ENCODE data around the gene CD8A.
"Not testable (repeated sequence)": the region's sequence is repeated elsewhere in the genome, so short reads cannot be mapped to it uniquely, and the experiment has no call there.

The CD8A gene

DNA sequence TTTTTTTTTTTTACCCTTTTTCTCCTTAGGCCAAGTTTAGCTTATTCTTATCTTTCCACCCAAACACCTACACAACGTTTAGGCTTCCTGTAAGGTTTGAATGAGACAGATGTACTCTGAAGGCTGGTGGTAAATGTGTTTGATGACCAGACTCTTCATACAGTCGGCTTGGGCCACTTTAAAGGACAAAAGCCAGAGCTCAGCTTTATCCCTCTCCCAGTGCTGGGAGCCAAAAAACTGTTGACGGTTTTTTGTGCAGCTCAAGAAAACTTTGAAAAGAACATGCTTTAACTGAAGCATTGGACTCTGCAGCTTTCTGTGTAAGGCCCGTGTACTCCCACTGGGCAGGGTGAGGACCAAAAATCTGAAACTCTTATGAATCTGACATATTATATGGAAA is 15.4 kb downstream of the CD8A start:
- DNase-seq, result no peak

DNA sequence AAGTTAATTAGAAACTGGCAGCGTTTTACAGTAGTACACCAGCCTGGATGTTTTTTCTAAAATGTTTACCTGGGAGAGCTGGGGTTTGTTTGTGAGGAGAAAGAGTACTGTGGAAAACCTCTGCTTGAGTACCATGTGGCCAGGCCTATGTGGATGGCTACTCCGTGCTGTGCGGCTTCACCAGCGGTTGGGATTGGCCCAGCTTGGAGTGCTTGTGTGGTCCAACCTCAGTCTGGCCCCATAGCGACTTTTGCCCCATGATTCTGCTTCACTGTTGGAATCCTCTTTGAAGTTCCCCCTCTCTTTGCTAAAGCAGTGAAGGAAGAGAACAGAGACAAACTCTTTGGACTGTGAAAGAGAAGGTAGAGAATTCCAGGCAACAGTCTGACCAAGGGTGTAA is 15.9 kb downstream of the CD8A start:
- no peak for DNase-seq

DNA sequence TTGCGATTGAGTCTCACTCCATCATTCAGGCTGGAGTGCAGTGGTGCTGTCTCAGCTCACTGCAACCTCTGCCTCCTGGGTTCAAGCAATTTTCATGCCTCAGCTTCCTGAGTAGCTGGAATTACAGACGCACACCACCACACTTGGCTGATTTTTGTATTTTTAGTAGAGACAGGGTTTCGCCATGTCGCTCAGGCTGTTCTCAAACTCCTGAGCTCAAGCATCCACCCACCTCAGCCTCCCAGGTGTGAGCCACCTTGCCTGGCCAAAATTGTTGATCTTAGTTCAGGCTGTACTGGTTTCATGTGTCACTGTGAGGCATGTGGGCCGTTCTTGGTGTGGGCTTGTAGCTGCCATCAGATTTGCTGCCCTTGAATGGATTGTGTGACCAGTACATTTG is 18.1 kb downstream of the CD8A start:
- DNase-seq, result no peak

DNA sequence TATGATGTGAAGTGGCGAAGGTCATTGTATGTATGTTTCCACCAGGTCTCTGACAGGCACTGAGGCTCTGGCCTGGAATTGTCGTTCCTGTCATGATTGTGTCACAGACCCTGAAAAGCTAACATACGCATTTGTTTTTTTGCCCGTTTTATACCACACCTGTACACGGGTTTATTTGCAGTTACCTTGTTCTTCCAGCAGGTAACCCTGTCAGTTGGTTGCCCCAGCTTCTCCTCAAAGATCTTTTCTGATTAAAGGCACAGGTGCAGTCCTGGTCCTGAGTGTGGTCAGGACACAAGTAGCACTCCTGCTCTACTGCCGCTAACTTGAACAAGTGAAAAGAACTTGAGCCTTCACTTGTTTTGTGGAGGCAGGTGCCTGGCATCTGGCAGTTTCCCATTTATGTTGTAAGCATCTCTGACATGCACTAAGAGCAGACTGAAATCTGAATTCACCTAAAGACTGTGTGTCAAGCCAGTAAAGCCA is 19.9 kb downstream of the CD8A start:
- DNase-seq, result no peak

DNA sequence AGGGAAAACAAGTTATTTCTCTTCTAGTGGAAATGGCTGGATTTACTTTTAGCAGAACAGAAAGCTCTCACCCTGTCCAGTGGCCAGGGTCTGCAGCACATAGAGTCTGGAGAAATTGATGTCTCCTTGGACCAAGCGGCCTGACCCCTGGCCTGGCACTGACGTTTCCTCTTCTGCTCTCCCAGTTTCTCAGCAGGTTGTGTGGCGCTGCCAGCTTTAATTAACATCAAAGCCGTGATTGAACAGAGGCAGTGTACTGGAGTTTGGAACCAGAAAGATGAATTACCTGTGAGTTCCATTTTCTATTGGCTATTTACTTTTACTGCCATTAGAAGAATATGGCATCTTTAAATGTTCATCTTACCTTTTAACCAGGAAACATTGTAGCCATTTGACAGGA is 20.9 kb downstream of the CD8A start:
- DNase-seq, result no peak

DNA sequence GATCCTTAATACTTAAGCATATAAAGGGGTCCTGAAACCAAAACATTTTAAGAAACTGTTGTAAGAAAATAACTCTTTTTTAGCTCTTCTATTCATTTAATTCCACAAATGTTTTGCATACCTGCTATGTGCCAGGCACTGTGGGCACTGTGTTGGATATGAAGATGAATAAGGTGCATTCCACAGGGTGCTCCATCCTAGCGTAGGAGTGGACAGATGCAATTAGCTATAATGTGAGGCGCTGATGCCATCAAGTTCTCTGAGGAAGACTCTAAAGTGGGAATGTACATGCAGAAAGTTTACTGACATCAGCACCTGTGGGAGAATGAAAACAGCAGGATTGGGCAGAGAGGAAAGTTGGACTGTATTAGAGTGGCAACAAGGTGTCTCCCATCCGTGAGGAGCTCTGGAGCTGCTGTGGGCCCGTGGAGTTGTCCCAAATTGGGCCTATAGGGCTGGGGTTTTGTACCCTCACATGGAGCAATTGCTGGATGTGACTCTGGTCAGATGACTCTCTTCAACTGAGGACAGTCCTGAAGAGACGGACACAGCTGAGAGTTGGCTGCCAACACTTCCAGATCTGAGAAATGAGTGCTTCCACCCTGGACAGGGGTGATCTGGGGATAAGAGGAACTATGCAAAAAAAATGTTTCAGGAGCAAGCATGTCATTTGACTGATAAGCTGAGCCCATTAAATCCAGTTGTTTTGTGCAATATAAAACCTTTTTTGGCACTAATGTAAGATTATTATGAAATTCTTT is 22.3 kb downstream of the CD8A start:
- DNase-seq, result no peak

DNA sequence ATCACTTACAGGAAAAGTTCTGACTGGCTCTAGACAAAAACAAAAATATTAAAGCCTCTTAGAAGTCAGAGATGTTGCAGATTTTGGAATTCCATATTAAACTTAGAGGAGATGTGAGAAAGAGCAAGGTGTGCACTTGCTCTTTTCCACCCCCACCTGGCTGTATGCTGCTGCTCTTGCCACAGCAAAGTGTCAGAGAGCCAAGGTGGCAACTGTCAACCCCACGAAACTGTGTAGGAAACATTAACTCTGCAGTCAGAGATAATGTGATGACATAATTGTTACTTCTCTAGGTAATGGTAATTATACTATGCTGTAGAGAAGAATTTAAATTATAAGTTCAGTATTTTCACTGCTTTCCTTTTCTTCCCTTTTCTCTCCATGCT is 25.4 kb downstream of the CD8A start:
- DNase-seq, result no peak

DNA sequence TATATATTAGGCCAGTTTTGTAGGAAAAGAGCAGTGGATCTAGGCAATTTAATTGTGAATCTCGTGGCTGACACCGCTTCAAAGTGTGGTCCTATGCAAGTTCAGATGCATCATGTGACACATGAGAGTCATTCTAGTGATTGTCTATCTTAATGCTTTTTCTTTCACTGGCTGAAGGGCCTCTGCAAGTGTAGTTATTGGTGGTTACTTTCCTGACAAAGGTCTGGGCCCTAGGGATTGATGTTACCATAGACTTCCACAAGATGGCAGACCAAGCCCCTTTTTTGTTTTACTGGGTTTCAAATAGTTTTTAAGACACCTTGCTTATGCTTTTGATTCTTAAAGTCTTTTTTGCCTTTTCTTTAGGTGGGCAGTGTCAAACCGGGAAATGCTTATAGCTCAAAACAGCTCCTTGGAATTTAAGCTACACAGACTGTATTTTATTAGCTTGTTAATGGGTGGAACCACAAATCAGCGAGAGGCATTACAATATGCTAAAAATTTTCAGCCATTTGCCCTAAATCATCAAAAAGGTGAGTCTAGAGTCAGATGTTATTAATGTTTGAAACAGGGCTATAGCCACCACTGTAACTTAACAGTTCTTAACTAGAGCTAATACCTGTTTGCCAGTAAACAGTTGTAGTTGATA is 25.9 kb downstream of the CD8A start:
- DNase-seq, result peak; percentile 28

DNA sequence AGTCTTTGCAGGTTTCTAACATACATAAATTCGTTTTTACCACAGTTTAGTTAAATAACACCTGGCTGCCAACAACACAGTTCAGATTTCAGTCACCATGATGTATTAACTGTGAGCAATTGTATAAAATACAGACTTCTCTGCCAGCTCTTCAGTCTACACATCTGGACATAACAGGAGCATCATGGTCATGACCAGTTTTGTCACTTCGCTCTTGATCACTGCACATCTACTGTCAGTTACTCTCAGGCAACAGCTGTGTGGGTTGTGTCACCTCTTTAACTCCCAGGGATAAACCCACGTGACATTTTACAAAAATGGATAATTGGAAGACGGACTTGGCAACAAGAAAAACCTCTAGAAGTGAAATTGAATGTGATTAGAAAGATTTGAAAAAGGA is 30.3 kb downstream of the CD8A start:
- DNase-seq, result no peak

DNA sequence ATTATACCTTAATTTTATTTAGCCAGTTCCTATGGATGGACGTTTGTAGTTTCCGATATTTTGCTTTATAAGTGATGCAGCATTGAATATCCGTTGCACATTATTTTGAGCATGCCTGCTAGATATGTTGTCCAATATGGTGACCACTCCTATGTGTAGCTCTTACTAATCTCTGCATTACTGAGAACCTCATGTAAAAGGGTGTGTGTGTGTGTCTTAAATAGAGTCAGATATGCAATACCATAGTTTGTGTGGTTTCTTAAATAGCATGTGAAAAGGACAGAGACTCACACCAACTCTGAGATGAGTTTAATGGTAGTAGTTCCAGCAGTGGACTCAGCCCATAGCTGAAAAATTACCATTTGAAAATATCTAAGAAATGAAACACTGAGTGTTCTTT is 32.3 kb downstream of the CD8A start:
- DNase-seq, result no peak

DNA sequence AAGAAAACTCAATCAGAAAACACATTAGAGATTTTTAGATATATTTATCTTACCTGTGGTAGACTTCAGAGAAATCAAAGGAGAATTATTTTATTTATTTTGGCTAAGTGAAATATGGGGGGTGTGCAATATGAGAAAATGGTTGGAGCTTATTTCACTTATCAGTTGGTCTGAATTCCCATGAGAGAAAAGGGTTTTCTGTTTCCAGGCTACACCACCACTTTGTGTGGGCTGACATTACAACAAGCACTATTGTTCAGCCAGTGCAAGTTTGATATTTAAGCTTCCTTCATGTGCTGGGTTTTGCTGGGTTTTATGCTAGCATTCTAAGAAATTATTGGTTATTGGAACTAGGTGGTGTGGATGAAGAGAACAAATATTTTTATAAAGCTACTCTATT is 37.1 kb downstream of the CD8A start:
- no peak for DNase-seq

DNA sequence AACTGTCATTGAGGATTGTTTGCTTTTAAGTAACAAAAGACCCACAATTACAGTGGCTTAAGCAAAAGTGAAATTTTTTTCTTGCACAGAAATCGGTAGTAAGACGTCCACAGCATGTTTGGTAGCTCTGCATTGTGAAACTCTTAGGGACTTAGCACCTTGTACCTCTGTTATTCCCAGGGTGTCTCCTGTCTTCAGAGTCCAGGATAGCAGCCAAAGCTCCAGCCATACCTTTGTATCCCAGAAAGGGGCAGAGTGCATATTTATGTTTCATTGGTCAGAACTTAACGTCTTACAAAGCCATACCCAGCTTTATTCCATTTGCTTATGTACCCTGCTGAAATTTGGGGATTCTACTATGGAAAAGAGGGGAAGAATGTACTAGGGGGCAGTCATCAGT is 37.8 kb downstream of the CD8A start:
- no peak for DNase-seq

DNA sequence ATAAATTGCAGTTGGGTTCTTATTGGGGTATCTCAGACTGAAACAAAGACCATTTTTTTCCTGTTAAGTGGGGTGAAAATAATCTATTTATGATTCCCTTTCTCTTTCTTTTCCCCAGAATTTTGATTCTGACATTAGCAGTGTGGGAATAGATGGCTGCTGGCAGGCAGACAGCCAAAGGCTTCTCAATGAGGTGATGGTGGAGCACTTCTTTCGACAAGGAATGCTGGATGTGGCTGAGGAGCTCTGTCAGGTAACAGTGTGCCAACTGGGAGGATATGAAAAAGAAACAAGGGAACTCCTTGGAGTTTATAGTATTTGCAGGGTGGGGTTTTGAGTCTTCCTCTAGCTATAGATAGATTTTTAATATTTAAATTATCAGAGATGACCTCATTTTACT is 38.9 kb downstream of the CD8A start:
- no peak for DNase-seq

DNA sequence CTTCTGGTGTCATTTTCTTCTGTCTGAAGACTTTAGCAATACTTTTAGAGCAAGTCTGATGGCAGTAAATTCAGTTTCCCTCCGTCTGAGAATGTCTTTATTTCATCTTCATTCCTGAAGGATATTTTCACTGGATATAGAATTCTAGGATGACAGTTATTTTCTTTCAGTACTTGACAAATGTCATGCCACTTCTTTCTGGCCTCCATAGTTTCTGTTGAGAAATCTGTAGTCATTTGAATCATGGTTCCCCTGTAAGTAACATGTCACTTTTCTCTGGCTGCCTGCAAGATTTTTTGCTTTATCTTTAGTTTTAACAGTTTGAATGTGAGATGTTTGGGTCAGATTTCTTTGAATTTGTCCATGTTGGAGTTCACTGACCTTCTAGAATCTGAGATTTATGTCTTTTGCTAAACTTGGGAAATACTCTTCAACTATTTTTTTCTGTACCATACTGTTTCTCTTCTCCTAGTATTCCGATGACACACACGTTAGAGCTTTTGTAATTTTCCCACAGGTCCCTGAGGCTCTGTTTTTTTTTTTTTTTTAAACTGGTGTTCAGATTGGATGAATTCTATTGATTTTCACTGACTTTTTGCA is 40.4 kb downstream of the CD8A start:
- DNase-seq, result no peak

DNA sequence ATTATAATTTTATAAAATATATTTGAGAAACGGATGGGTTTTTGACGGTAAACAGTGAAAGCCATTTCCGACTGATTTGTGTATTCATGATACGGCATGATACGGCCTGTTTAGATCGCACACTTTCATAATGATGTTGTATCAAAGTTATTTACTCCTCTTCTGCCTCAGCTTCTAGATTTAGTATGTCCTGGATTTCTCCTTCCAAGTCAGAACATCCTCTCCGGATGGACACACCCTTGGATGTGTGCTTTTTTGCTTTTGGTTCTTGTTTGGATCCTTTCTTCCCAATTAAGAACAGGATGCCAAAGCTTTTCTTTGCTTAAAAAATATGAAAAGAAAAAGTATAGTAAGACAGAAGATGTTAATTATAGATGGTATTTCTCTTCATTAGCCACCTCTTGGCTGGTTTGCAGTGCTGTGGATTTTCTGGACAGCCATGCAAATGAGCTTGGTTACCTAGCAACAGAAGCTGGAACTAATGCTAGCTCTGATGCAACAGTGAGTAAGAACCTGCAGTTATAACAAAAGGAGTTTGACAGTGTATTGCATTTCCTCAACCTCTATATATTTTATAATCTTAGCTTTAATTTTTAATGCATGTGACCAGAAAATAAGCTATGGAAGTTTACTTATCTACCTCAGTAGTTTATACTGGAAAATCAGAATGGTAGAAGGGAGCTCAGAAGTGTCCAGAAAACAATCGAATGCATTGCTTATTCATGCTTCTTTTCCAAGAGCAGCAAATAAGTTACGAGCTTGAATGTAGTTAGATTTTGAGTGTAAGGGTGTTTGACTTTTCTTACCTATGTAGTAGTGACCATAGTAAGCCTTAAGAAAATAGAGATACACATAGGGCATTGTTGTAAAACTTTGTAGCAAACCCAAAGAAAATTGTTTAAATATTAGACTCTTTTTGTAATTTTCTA is 42.7 kb downstream of the CD8A start:
- no peak for DNase-seq

DNA sequence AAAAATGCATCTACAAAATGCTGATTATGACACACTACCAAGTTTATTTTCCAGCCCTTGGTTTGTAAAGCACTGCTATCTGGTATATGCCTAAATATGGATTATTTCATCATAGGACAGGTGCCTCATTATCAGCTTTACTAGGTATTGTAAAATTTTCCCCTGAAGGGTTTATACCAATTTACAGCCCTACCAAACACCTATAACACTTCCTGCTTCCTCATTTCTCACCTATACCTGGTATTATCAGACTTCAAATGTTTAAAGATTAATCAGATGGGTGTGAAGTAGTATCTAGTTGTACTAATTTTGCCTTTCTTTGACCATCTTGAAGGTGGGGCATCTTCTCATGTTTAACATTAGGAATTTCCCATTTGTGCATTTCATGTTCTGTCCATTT is 43.8 kb downstream of the CD8A start:
- no peak for DNase-seq

DNA sequence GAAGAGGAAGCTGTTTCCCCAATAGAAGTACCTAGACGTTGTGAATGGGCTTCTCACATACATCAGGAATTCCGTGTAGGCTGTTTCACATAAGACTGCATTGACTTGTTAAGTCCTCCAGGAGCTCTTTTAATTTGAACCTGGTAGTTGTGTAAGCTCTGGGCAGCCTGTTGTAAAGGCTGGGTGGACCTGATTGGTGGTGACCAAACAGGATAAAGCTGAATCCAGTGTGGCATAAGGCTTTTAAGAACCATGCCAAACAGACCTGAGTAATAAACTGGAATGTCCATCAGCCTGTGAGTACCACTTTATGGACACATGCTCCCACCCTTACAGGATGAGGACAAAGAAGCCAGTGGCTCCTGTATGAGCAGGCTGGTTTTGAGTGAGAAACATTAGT is 46.6 kb downstream of the CD8A start:
- no peak for DNase-seq

DNA sequence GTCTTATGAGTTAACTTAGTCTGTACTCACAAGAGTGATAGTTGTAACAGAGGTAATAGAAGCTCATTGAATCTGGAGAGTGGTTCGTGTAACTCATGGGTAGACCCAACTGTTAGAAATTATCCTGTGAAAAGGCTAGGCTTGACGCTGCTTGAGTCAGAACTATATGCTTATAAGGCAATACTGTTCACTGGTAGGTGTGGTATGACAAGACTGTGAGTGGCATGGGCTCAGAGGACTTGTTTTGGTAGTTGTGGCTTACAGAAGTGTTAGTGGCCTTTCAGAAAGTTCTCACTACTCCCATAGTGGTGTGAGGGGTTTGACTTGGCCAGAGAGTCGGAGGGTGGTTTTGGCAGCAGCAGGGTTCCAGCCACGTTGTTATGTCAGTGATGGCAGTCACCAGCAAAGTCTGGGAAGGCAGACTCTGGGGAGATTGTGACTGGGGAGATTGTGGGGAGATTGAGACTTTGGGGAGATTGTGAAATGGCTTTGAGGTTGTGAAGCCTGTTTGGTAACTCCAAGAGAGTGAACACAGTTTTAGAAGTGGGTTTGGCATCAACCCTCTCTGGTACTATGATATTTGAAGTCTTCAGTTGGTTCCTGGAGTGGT is 48.7 kb downstream of the CD8A start:
- DNase-seq, result not testable (repeated sequence)

DNA sequence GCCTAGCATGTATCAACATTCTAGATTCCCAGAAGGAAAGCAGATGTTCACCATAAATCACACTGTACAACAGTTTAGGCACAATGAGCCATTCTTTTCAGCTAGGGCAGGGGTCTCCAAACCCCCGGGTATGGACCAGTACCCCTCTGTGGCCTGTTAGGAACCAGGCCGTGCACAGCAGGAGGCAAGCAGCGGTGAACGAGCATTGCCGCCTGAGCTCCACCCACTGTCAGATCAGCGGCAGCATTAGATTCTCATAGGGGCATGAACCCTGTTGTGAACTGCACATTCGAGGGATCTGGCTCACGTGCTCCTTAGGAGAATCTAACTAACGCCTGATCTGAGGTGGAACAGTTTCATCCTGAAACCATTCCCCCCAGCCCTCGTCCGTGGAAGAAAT is 50.8 kb downstream of the CD8A start:
- not testable (repeated sequence) for DNase-seq

DNA sequence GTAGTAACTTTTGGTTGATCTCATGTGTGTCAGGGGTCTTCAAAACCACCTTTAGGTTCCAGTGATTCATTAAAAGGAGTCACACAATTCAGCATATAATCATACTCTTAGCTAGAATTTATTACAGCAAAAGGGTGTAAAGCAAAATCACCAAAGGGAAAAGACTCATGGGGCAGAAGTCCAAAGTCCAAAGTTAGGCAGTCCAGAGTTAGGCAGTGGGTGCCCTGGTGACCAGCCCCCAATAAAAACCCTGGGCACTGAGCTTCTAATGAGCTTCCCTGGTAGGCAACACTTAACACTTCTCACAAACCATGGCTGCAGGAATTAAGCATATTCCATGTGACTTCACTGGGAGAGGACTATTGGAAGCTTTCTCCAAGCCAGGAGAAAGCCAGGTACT is 51.2 kb downstream of the CD8A start:
- not testable (repeated sequence) for DNase-seq

DNA sequence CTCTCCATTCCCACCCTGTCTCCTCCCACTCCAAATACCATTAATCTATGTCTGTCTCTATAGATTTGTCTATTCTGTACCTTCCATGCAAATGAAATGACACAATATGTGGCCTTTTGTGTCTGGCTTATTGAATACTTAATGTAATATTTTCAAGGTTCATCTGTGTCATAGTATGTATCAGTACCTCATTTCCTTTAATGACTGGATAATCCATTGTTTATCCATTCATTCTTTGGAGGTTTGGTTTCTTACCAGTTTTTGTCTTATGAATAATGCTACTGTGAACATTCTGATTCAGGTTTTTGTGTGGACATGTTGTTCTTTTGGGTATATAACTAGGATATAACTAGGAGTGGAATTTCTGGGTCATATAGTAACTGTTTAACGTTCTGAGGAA is 55.8 kb downstream of the CD8A start:
- not testable (repeated sequence) for DNase-seq
